ENCODE measurements around the gene IFNGR1.

- TF ChIP-seq CTCF (IDR thresholded peaks at IDR 0.05 in 2 of 3, conservative IDR thresholded peaks at IDR 0.05 in 1 of 3; ENCODE audit: borderline replicate concordance in 1 of 3, insufficient read depth in 1 of 3, low read depth in 2 of 3, low read length in 2 of 3) (no peak), MAX (IDR thresholded peaks at IDR 0.05) (no peak)
These were observed 4.3 kb downstream of the IFNGR1 start for GRCh38 chr6:137214931-137215330.

Measured in HCT116 (cell line).